ENCODE results near the gene SP1. TPM values are rescaled to one million over a fixed set of nuclear protein-coding genes. Genes with fewer than 3 reads are reported as not detected.

SP1 gene
- 16.9 and 28.0 TPM in 2 replicates for total RNA-seq

DNA sequence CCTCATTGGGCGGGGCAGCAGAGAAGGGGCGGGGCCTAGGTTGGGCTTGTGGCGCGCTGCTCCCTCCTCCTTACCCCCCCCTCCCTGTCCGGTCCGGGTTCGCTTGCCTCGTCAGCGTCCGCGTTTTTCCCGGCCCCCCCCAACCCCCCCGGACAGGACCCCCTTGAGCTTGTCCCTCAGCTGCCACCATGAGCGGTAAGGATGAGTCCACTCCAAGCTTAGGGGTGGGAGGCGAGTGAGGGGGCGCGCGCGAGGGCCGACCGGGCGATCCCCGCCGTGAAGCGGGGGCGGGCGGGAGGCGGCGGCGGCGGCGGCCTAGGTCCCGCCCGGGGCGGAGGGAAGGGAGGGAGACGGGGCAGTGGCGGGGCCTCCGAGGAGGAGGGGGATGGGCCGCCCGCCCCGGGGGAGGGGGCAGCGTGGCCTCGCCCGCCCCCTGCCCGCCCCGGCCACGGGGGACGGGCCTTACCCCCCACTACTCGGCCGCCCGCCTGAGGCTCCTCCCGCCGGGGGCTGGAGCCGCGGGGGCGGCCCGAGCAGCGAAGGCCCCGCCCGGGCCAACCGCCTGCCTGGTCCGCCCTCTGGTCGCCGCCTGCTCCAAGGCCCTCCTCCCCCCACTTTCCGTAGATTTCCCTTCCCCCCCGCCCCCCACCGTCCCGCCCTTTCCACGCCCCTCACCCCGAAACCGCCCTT, at the start of gene SP1:
Gene SP1 (plus strand): TSS at position 73 of the 690 bp plus-strand sequence. CDS start 116 bp downstream, at position 189.

DNA sequence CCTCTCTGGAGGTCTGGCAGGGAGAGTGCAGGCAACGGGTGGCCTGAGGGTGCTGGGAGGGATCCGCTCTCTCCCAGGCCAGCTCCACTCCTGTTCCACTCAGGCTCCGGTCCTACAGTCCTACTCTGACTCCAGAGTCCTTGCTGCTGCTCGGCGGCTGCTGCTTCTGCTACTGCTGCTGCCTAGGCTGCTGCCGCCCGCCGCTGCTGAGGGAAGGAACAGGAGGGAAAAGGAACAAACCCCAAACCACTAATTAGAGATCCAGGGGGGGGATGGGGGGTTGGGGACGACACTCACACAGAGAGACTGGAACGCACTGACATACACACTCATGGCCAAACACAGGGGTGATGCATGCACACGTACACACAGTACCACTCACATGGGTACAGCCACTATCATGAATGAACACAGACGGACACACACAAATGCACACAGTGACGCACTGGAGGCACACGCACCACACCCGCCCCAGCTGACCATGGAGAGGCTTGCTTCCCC, 43.7 kb upstream of the SP1 start, which contains the start of gene SP7:
Gene SP7 (minus strand): TSS at position 174 of the 501 bp plus-strand sequence. CDS start 708 bp downstream, outside the sequence.

DNA sequence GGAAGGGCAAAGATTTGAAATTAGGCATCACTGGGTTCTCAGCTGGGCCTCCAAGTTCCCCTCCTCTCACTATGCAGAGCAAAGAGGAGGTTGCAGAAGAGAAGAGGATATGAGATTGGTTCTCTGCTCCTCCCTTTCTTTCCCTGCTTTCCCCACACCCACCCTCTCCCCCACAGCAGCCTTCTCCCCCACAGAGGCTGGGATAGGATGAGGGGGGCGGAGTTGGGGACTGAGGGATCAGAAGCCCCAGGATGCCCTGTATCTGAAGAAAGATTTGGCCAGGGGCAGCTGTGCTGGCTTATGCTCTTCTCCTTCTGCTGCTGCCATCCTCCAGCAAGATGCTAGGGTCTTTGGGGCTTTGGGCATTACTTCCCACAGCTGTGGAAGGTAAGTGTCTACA, 43.6 kb downstream of the SP1 start, which contains the start of gene AMHR2:
Gene AMHR2 (plus strand): TSS at position 259 of the 400 bp plus-strand sequence. CDS start 80 bp downstream, at position 339.

DNA sequence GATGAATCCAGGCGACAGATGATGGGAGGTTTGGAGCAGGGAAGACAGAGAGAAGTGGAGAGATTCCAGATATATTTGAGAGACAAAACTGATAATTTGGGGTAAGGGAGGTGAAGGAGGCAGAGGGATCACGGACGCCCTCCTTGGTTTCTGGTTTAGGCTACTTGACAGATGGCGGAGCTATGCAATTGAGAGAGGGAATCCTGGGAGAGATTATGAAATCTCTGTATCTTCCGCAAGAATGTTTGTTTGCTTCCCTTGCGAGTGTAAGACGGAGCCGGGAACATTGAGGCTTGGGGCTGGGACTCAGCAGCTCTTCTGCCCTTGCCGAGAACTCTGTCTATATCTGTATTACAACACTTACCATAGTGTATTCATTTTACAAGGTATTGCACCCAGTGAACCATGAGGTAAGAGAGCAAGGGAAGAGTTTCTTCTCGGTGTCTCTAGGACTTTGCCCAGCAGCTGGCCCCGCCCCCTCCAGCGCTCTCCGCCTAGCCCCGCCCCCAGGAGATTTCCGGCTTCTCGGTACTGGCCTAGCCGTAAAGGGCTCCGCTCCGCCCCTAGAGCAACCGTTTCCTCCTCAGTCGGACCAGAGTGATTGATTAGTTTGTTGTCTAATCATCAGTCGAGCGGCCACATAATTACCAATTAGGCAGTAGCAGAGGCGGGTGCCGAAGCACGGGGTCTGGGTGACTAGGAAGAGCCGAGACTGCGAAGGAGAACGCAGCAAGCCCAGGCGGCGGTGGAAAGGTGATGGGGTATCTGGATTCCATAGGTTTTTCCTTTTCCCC, 61.3 kb downstream of the SP1 start, which contains the start of gene PRR13:
Gene PRR13 (plus strand): TSS at position 695 of the 794 bp plus-strand sequence. CDS start 981 bp downstream, outside the sequence.

DNA sequence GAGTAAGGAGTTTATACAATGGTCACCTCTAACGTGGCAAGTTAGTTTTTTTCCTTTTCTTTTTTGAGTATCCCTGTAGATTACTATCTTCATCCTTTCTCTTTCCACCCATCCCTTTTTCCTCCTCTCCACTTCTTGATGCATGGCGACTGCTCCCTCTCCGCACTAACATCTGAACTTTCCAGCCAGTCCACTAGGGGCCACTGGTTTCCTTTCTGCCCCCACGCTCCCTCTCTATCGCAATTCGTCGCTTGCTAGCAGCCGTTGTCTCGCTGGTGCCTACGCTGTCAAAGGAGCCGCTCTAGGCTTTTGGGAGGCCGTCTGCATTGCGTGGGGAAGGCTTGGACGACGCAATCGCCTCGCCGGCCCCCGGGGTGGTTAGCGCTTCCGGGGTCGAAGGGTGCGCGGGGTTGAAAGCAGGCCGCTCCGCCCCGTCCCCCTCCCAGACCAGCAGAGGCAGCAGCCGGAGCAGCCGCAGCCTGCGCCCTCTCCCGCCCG, 71.7 kb downstream of the SP1 start, which contains the start of gene PCBP2:
Gene PCBP2 (plus strand): TSS at position 442 of the 498 bp plus-strand sequence. CDS start 2,699 bp downstream, outside the sequence.

Other genes with a start within 250 kb of the SP1 start
- 12.7 and 14.0 TPM in 2 replicates for gene ZNF740, start 199.5 kb upstream of the SP1 start, total RNA-seq
- gene CSAD, start 199.3 kb upstream of the SP1 start, total RNA-seq: 2.6 and 4.6 TPM in 2 replicates
- gene ITGB7, start 172.9 kb upstream of the SP1 start, total RNA-seq: 0.15 TPM in 1 of 2 replicates, not detected in the other
- 2.9 and 4.3 TPM in 2 replicates for gene RARG, start 148.0 kb upstream of the SP1 start, total RNA-seq
- 4.9 and 18.1 TPM in 2 replicates for gene ESPL1, start 111.9 kb upstream of the SP1 start, total RNA-seq
- 460 and 474 TPM in 2 replicates for gene PFDN5, start 84.6 kb upstream of the SP1 start, total RNA-seq
- gene MYG1, start 80.5 kb upstream of the SP1 start, total RNA-seq: 35.9 and 40.3 TPM in 2 replicates
- gene AAAS, start 58.6 kb upstream of the SP1 start, total RNA-seq: 34.8 and 47.7 TPM in 2 replicates
- not detected in 2 replicates for gene SP7, start 43.8 kb upstream of the SP1 start, total RNA-seq
- not detected in 2 replicates for gene AMHR2, start 43.7 kb downstream of the SP1 start, total RNA-seq
- gene PRR13, start 61.6 kb downstream of the SP1 start, total RNA-seq: 20.4 and 20.8 TPM in 2 replicates
- 264 and 269 TPM in 2 replicates for gene PCBP2, start 71.9 kb downstream of the SP1 start, total RNA-seq
- 16.4 and 16.6 TPM in 2 replicates for gene MAP3K12, start 119.3 kb downstream of the SP1 start, total RNA-seq
- 53.3 and 57.5 TPM in 2 replicates for gene TARBP2, start 121.1 kb downstream of the SP1 start, total RNA-seq
- gene NPFF, start 127.3 kb downstream of the SP1 start, total RNA-seq: not detected in 2 replicates
- gene ATF7, start 246.2 kb downstream of the SP1 start, total RNA-seq: 8.8 and 10.4 TPM in 2 replicates